Activated CD8-positive, alpha-beta memory T cell treated with anti-CD3 and anti-CD28 coated beads, Interleukin-2, amount 50 U/mL, for 4 hours (primary cell): Measurements from ENCODE around the gene ZSWIM9.
"Not testable (repeated sequence)": the region's sequence is repeated elsewhere in the genome, so short reads cannot be mapped to it uniquely, and the experiment has no call there.

Experiments used
- DNase-seq: peaks from one replicate; pipeline ENCODE4 v3.0.0-alpha.2; 2020

ZSWIM9 gene

GRCh38 chr19:48221628-48222027, 51.1 kb downstream of the ZSWIM9 start:
- no peak for DNase-seq

GRCh38 chr19:48230555-48231129, 60.2 kb downstream of the ZSWIM9 start:
- DNase-seq: no peak

- no peak for DNase-seq
Measured at GRCh38 chr19:48237057-48237456, 66.6 kb downstream of the ZSWIM9 start.

- DNase-seq: no peak
Measured at GRCh38 chr19:48239120-48239519, 68.6 kb downstream of the ZSWIM9 start.

GRCh38 chr19:48239582-48240141, 69.2 kb downstream of the ZSWIM9 start:
- DNase-seq: no peak

GRCh38 chr19:48241771-48242170, 71.3 kb downstream of the ZSWIM9 start:
- DNase-seq: not testable (repeated sequence)

- peak; percentile 33 for DNase-seq
Measured at GRCh38 chr19:48244281-48244680, 73.8 kb downstream of the ZSWIM9 start.

- no peak for DNase-seq
Measured at GRCh38 chr19:48246101-48246500, 75.6 kb downstream of the ZSWIM9 start.

GRCh38 chr19:48247212-48247611, 76.7 kb downstream of the ZSWIM9 start:
- DNase-seq: no peak
